Fibroblast of skin of left biceps (primary cell): ENCODE results near the gene LCE2C.

ENCODE experiments used
- DNase-seq, 2 experiments: peaks; one replicate each; pipeline ENCODE4 v3.0.0-alpha.2; 2013; ENCODE audit warnings: low read depth in 2 of 2

LCE2C gene

DNA sequence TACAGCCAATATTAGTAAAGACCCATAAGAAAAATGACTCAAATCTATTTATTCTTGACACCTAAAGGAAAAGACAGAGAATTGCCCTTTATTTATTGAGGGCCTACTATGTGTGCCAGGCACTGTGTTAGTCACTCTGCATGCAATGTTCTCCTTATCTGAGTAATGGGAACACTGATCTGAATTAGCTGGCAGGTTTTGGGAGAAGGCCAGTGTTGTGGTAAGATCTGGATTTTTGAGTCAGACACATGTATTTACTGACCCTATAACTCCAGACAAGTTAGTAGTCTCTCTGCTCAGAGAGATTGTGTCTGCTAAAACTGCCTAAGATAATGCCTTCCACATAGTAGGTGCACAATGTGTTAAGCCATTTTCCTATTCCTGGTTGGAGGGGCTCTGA is 50.2 kb downstream of the LCE2C start:
- DNase-seq: no peak
